Measurements from ENCODE around the gene CCNB3.

Gene CCNB3

GRCh38 chrX:50375481-50376267 lies 171.1 kb downstream of the CCNB3 start:
- DNase-seq: no peak

- DNase-seq: no peak
These were observed 177.3 kb downstream of the CCNB3 start for GRCh38 chrX:50381729-50382415.

GRCh38 chrX:50386520-50386919 lies 182.0 kb downstream of the CCNB3 start:
- no peak for DNase-seq

- DNase-seq: no peak
These were observed 189.3 kb downstream of the CCNB3 start for GRCh38 chrX:50393902-50394301.

Data from C1 segment of cervical spinal cord (tissue), 14 donors.